Measurements from ENCODE around the gene UBE2F. TPM values are rescaled to one million over a fixed set of nuclear protein-coding genes. Genes with fewer than 3 reads are reported as not detected.
A peak's percentile ranks its signal among the peaks of the same experiment; 100 is the strongest.

UBE2F gene
- total and polyA plus RNA-seq, 2 of the 13 experiments (the other 11 are each of a cell fraction or from before 2014, with no cell fraction given) = 35.4 to 73.1 TPM

- TF ChIP-seq ZNF646 (CRISPR knock-in tag; IDR thresholded peaks at IDR 0.05) (0 out of 2 replicates have a peak, but pooled peaks have one; percentile 59), ZMYM4 (CRISPR knock-in tag; IDR thresholded peaks at IDR 0.05) (no peak), ZNF446 (CRISPR knock-in tag; IDR thresholded peaks at IDR 0.05) (peak; percentile 86; the same call in 1 of the 2 replicates), TIGD3 (CRISPR knock-in tag; IDR thresholded peaks at IDR 0.05; ENCODE audit: borderline replicate concordance) (0 out of 2 replicates have a peak, but pooled peaks have one; percentile 1), CCAR2 (optimal IDR thresholded peaks at IDR 0.05; ENCODE audit: low read depth, low read length) (no peak), KLF11 (CRISPR knock-in tag; IDR thresholded peaks at IDR 0.05) (no peak), TERF1 (CRISPR knock-in tag; IDR thresholded peaks at IDR 0.05) (0 out of 2 replicates have a peak, but pooled peaks have one; percentile 42), ETS1 (CRISPR knock-in tag; IDR thresholded peaks at IDR 0.05) (no peak), ZNF570 (CRISPR knock-in tag; IDR thresholded peaks at IDR 0.05; ENCODE audit: borderline replicate concordance) (no peak), ZBTB7A (CRISPR knock-in tag; IDR thresholded peaks at IDR 0.05) (no peak), NFE2 (CRISPR knock-in tag; IDR thresholded peaks at IDR 0.05) (no peak), ELF4 (CRISPR knock-in tag; IDR thresholded peaks at IDR 0.05; ENCODE audit: borderline replicate concordance) (0 out of 2 replicates have a peak, but pooled peaks have one; percentile 1), RARG (CRISPR knock-in tag; IDR thresholded peaks at IDR 0.05; ENCODE audit: low read depth) (peak; percentile 9; the same call in 1 of the 2 replicates), ZEB1 (IDR thresholded peaks at IDR 0.05; ENCODE audit: insufficient replicate concordance, low read depth) (peak; percentile 2), ZC3H4 (CRISPR knock-in tag; IDR thresholded peaks at IDR 0.05; ENCODE audit: borderline replicate concordance) (peak; percentile 40; the same call in 1 of the 2 replicates), NFE2L1 (CRISPR knock-in tag; IDR thresholded peaks at IDR 0.05; ENCODE audit: borderline replicate concordance) (0 out of 2 replicates have a peak, but pooled peaks have one; percentile 53), FOXK2 (IDR thresholded peaks at IDR 0.05) (peak; percentile 32; the same call in 1 of the 2 replicates), ZBTB42 (CRISPR knock-in tag; IDR thresholded peaks at IDR 0.05) (no peak)
Observed at GRCh38 chr2:238060096-238060541, 93.3 kb downstream of the UBE2F start (continued).
